ENCODE data around the gene AP4S1.

The AP4S1 gene

GRCh38 chr14:30996892-30997659, 28.4 kb upstream of the AP4S1 start:
- Histone ChIP-seq H3K9ac (ENCODE audit: low read length) (no peak overlapping the region), H4K20me1 (ENCODE audit: low read depth, low read length) (no peaks in the 10 kb centered on the region; the same call in 1 of the 2 replicates), H3K4me3 (ENCODE audit: insufficient read depth, low read length, poor library complexity, severe bottlenecking) (no peak overlapping the region), H2AFZ (ENCODE audit: low read depth, low read length, severe bottlenecking) (no peak overlapping the region), H3F3A (ENCODE audit: insufficient read depth) (0 out of 2 replicates have a peak, but pooled peaks cover 8% of the 10 kb centered on the region), H3K9me3 (ENCODE audit: insufficient read depth, low read length) (no peaks in the 10 kb centered on the region), H3K4me2 (ENCODE audit: low read depth, low read length, poor library complexity, severe bottlenecking) (no peak overlapping the region), H3K36me3 (ENCODE audit: low read length) (no peaks in the 10 kb centered on the region; the same call in 1 of the 2 replicates), H3K9me2 (replicated peaks; ENCODE audit: insufficient read depth, low read length) (no peaks in the 10 kb centered on the region), H3K27me3 (ENCODE audit: low read length) (no peaks in the 10 kb centered on the region), H3K27ac (ENCODE audit: low read depth, low read length) (no peak overlapping the region), H3K79me2 (ENCODE audit: insufficient read depth, low read length) (peaks cover 95% of the 10 kb centered on the region)
- TF ChIP-seq EZH2phosphoT487 (conservative IDR thresholded peaks at IDR 0.05; ENCODE audit: low read length) (no peak), CTCF (IDR thresholded peaks at IDR 0.05; ENCODE audit: insufficient read depth, low read length, poor library complexity, severe bottlenecking) (no peak)

- Histone ChIP-seq H2AFZ (ENCODE audit: low read depth, low read length, severe bottlenecking) (no peak overlapping the region), H3K9ac (ENCODE audit: low read length) (no peak overlapping the region), H3K4me2 (ENCODE audit: low read depth, low read length, poor library complexity, severe bottlenecking) (no peak overlapping the region), H3K9me2 (replicated peaks; ENCODE audit: insufficient read depth, low read length) (no peaks in the 10 kb centered on the region), H3F3A (ENCODE audit: insufficient read depth) (0 out of 2 replicates have a peak, but pooled peaks cover 8% of the 10 kb centered on the region), H3K27ac (ENCODE audit: low read depth, low read length) (no peak overlapping the region), H3K36me3 (ENCODE audit: low read length) (no peaks in the 10 kb centered on the region; the same call in 1 of the 2 replicates), H3K4me3 (ENCODE audit: insufficient read depth, low read length, poor library complexity, severe bottlenecking) (no peak overlapping the region), H3K79me2 (ENCODE audit: insufficient read depth, low read length) (peaks cover 88% of the 10 kb centered on the region), H3K9me3 (ENCODE audit: insufficient read depth, low read length) (no peaks in the 10 kb centered on the region), H3K27me3 (ENCODE audit: low read length) (no peaks in the 10 kb centered on the region), H4K20me1 (ENCODE audit: low read depth, low read length) (no peaks in the 10 kb centered on the region; the same call in 1 of the 2 replicates)
- TF ChIP-seq CTCF (IDR thresholded peaks at IDR 0.05; ENCODE audit: insufficient read depth, low read length, poor library complexity, severe bottlenecking) (no peak), EZH2phosphoT487 (conservative IDR thresholded peaks at IDR 0.05; ENCODE audit: low read length) (no peak)
Observed at GRCh38 chr14:30998100-30998706, 27.2 kb upstream of the AP4S1 start.

GRCh38 chr14:30999038-30999773, 26.2 kb upstream of the AP4S1 start:
- Histone ChIP-seq H3K4me3 (ENCODE audit: insufficient read depth, low read length, poor library complexity, severe bottlenecking) (no peak overlapping the region), H3F3A (ENCODE audit: insufficient read depth) (0 out of 2 replicates have a peak, but pooled peaks cover 8% of the 10 kb centered on the region), H3K79me2 (ENCODE audit: insufficient read depth, low read length) (peaks cover 88% of the 10 kb centered on the region)

More at GRCh38 chr14:30999038-30999773, 26.2 kb upstream of the AP4S1 start:
- Histone ChIP-seq H3K9ac (ENCODE audit: low read length) (no peak overlapping the region), H3K4me2 (ENCODE audit: low read depth, low read length, poor library complexity, severe bottlenecking) (no peak overlapping the region), H3K9me3 (ENCODE audit: insufficient read depth, low read length) (no peaks in the 10 kb centered on the region), H3K36me3 (ENCODE audit: low read length) (no peaks in the 10 kb centered on the region; the same call in 1 of the 2 replicates), H3K27ac (ENCODE audit: low read depth, low read length) (no peak overlapping the region), H4K20me1 (ENCODE audit: low read depth, low read length) (no peaks in the 10 kb centered on the region; the same call in 1 of the 2 replicates), H2AFZ (ENCODE audit: low read depth, low read length, severe bottlenecking) (no peak overlapping the region), H3K27me3 (ENCODE audit: low read length) (no peaks in the 10 kb centered on the region), H3K9me2 (replicated peaks; ENCODE audit: insufficient read depth, low read length) (no peaks in the 10 kb centered on the region)
- TF ChIP-seq EZH2phosphoT487 (conservative IDR thresholded peaks at IDR 0.05; ENCODE audit: low read length) (no peak), CTCF (IDR thresholded peaks at IDR 0.05; ENCODE audit: insufficient read depth, low read length, poor library complexity, severe bottlenecking) (no peak)

All from SU-DHL-6 (cell line).